ENCODE measurements around the gene STRN3. TPM values are rescaled to one million over a fixed set of nuclear protein-coding genes. Genes with fewer than 3 reads are reported as not detected.

Gene STRN3
- total RNA-seq = 16.7 and 19.1 TPM in 2 replicates

DNA sequence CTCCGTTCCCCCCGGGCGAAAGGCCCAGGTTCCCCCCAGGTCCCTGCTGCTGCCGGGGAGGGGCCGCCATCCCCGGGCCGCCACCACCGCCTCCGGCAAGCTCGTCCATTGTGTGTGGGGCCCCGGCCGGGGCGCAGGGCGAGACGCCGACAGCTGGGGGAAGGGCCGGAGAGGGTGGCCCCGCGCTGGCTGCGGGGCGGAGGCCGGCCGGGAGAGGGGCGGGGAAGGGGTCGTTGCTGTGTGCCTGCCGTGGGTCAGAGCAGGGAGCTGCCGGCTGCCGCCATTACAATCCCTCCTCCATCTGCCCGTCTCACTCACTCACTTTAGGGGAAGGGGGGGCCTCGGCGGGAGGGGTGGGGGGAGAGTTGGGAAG lies at the start of gene STRN3:
Gene STRN3 (minus strand): TSS at position 303 of the 373 bp plus-strand sequence. CDS start 194 bp downstream, at position 109.

GRCh38 chr14:31025367-31026076 lies 657 bp downstream of the STRN3 start, which contains the start of gene AP4S1:
Gene AP4S1 (plus strand): TSS chr14:31025649. CDS start chr14:31066197, 40,548 bp downstream.

GRCh38 chr14:30874120-30874998 lies 151.8 kb downstream of the STRN3 start, which contains the start of gene COCH:
Gene COCH (plus strand): TSS chr14:30874559. CDS start chr14:30874939, 380 bp downstream.

Other genes starting within 250 kb of the STRN3 start
- 0.20 TPM in 1 of 2 replicates, not detected in the other for gene COCH, start 151.8 kb downstream of the STRN3 start, total RNA-seq
- gene AP4S1, start 730 bp downstream of the STRN3 start, total RNA-seq = 5.4 and 8.4 TPM in 2 replicates
- gene HECTD1, start 181.4 kb upstream of the STRN3 start, total RNA-seq = 98.6 and 132 TPM in 2 replicates